Right kidney (tissue), 1 donor: ENCODE data around the gene ACOT7.
"Not testable (repeated sequence)": the region's sequence is repeated elsewhere in the genome, so short reads cannot be mapped to it uniquely, and the experiment has no call there.

Experiments
- DNase-seq: peaks from one replicate; pipeline ENCODE4 v3.0.0-alpha.2; 2016

Gene ACOT7

DNA sequence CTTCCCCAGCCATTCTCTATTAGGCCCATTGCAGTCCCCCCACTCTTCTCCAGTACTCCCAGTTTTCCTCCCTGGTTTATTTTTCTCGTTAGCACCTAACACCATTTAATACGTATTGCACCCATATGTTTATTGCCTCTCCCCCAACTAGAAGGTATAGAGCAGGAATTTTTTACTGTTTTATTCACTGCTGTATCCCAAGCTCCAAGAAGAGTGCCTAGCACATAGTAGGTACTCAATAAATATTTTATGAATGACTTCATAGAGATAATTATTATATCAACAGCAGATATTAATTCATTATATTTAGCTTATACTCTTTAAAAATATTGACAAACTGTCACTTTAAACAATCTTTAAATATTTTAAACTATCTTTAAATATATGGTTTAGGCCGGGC lies 5.7 kb upstream of the ACOT7 start:
- no peak for DNase-seq

DNA sequence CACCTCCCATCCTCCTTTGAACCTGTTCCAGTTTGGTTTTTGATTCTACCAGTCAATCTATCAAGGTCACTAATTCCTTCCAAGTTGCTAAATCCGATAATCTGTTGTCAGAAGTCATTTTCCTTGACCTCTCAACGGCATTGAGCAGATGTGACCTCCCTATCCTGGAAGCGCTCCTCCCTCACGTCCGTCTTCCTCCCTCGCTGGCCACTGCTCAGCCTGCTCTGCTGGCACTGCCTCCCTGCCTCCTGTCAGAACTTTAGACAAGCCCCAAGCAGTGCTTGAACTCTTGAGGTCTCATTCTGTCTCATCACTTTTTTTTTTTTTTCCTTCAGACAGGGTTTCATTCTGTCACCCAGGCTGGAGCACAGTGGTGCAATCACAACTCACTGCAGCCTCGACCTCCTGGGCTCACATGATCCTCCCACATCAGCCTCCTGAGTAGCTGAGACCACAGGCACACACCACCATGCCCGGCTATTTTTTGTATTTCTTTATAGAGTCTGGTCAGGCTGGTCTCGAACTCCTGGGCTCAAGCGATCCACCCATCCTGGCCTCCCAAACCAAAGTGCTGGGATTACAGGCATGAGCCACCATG lies 4.4 kb upstream of the ACOT7 start:
- DNase-seq: no peak

DNA sequence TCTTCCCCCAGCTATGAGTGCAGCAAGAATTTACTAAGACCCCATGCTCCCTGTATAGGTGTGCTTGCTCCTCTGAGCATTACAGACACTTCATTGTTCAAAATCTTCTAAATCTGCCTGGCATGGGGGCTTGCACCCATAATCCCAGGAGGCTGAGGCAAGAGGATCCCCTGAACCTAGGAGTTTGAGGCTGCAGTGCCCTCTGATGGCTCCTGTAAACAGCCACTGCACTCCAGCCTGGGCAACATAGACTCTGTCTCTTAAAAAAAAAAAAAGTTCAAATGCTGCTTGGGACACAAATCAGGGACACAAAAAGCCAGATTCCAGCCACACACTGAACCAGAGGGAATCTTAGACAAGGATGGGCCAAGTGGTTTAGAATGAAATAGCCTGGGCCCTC lies 3.4 kb upstream of the ACOT7 start:
- no peak for DNase-seq

DNA sequence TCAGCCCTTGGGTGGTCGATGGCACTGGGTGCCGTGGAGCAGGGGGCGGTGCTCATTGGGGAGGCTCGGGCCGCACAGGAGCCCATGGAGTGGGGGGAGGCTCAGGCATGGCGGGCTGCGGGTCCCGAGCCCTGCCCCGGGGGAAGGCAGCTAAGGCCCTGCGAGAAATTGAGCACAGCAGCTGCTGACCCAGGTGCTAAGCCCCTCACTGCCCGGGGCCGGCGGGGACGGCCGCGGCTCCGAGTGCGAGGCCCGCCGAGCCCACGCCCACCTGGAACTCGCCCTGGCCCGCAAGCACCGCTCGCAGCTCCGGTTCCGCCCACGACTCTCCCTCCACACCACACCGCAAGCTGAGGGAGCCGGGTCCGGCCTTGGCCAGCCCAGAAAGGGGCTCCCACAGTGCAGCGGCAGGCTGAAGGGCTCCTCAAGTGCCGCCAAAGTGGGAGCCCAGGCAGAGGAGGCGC lies 2.2 kb upstream of the ACOT7 start:
- not testable (repeated sequence) for DNase-seq

DNA sequence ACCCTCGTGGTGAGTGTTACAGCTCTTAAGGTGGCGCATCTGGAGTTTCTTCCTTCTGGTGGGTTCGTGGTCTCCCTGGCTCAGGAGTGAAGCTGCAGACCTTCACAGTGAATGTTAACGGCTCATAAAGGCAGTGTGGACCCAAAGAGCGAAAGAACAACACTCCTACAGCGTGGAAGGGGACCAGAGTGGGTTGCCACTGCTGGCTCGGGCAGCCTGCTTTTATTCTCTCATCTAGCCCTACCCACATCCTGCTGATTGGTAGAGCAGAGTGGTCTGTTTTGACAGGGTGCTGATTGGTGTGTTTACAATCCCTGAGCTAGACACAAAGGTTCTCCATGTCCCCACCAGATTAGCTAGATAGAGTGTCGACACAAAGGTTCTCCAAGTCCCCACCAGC lies 1.6 kb upstream of the ACOT7 start:
- DNase-seq: not testable (repeated sequence)

DNA sequence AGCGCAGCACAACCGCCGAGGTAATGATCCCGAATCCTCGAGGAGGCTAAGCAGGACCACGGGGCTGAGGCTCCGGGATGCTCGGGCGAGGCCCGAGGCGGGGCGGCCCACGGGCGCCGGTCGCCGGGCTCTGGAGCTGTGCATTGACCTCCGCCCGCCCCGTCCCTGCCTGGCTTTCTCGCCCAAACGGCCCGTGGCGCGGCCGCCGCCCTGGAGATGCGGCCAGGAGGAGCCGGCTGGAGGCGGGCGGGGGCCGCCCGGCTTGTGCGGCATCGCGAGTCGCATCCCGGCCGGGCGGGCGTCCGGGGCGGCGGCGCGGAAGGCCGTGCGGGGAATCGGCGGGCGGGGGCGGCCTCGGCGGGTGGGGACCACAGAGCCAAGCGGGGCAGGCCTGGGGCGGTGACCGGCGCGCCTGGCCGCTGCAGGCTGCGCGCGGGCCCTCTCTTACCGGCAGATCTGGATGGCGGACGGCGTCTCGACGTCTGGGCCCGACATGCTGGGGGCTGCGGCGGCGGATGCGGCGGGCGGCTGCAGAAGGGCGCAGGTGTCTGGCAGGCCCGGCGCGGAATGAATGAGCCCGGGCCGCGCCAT lies 663 bp downstream of the ACOT7 start:
- peak; percentile 69 for DNase-seq

DNA sequence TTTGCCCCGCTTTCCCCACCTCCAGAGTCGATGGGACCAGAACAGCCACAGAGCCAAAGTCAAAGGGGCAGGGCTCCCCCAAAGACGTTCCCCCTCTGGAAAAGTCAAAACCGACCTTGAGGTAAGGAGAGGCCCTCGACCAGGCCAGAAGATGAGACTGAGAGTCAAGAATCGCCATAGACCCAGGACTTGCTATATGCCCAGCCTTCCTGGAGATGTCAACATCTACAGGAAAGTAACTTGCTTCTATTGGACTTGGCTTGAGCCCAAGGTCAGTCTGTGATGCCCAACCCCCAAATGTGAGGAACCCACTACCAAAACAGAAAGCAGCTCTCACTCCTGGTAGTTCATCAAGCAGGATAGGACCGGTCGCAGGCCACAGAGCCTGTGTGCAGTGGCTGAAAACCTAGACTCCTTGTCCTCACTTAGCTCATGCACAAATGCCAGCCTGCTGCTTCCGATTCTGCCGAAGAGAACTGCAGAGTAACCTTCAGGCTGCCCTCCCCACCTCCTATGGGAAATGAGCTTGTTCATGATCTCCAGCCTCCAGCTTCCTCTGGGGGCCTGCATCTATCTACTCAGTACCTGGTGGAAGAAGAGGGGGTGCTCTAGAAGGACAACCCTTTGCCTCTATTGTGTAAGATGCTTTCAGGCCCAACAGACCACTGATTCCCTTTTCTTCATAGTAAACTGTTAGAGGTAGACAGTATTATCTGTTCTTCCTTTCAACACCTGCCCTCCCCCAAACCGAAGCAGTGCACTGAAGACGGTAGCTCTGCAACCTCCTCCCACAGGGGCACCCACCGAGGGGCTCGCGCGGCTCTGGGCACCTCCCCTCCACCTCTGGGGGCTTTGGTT lies 1.4 kb downstream of the ACOT7 start:
- DNase-seq: peak; percentile 48

DNA sequence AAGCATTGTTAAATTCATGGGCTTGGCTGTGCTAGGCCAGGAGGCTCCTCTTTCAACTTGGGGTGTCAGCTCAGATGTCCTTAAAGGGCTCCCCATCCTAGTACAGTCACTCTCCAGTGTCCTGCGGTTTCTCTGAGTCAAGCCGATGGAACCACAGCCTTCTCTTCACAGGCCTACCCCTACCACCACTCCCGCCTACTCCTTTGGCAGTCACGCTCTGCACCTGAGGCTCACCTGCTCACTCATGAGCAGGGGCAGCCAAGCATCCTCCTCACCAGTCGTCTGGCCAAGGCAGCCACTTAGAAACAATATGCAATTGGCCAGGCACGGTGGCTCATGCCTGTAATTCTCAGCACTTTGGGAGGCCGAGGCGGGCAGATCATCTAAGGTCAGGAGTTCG lies 3.6 kb downstream of the ACOT7 start:
- DNase-seq: no peak

DNA sequence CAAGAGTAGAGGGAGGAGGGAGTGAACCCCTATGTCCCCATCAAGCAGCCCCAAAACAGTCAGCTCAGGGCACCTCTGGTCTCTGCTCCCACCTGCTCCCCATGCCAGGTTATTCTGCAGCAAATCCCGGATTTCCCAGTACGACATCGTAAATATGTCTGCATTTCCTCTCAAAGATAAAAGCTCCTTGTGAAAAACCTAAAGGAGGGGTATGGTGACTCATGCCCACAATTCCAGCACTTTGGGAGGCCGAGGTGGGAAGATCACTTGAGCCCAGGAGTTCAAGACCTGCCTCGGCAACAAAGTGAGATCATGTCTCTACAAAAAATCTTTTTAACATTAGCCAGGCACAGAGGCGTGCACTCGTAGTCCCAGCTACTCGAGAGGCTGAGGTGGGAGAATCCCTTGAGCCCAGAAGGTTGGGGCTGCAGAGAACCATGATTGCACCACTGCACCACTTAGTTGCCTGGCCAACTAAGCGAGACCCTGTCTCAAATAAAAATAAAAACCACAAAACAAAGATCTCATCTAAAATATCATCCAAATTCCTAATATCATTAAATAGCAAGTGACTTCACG lies 7.1 kb downstream of the ACOT7 start:
- no peak for DNase-seq

DNA sequence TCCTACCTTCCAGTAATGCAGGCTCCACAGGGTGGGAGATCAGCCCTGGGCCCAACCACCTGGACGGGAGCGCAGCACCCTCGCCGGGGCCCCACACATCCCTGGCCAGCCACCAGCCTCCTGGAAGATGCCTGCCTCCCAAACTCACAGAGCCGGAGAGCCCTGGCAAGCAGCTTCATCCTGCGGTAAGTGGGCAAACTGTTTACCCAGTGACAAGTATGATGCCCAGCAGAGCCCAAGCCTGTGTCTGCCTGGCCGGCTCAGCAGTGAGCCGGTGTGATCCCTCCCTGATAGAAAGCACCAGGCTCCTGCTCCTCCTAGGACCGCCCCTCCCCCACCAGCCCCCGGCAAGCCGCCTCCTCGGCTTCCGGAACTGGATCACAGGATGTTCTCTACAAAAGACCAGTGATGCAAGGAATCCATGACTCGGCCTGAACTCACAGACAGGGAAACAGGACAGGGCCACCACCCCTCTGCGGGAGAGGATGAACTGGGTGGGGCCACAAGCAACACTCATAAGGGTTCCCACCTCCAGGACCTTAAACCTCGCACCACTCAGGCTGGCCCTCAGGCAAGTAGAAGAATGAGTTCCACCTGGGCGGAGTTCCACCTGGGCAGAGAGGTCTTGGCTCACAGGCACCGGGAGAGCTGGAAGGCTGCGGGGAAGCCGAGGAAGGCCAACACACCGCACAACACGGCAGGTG lies 7.9 kb downstream of the ACOT7 start:
- DNase-seq: peak; percentile 60

DNA sequence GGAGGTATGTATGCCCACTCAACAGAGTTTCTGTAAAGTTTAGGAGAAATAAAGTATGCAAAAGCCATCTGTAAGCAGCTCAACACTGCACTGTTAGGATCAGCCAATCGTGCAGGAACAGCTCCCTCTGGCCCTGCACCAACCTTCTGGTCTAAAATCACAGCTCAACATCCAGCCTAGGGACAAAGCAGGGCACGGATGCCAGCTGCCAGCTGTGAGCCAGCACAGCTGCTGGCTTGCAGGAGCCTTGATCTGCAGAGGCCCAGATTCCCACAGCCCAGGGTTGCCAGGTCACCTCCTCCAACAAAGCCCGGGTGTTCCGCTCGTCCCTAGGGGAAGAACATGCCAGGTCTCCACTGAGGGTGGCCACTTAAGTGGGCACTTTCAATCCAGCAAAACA lies 8.6 kb downstream of the ACOT7 start:
- DNase-seq: no peak

DNA sequence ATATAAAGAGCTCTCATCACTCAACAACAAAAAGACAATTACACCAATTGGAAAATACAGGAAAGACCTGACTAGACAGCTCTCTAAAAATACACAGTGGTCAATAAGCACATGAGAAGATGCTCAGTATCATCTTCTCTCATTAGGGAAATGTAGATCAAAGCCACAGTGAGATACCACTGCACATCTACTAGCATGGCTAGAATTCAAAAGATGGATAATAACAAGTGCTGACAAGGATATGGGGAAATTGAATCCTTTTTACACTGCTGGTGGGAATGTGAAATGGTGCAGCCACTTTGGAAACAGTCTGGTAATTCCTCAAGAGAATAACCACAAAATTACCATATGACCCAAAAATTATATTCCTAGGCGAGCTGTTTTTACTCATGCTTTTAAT lies 9.4 kb downstream of the ACOT7 start:
- DNase-seq: no peak

DNA sequence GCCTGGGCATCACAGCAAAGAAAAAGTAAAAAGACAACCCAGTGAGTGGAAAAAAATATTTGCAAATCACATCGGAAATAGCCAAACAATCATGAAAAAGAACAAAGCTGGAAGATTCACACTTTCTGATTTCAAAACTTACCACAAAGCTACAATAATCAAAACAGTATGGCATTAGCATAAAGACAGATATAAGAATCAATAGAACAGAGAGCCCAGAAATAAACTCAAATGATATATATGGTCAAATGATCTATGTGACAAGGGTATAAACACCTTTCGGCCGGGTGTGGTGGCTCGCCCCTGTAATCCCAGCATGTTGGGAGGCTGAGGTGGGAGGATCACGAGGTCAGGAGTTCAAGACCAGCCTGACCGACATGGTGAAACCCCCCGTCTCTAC lies 13.5 kb downstream of the ACOT7 start:
- DNase-seq: no peak

DNA sequence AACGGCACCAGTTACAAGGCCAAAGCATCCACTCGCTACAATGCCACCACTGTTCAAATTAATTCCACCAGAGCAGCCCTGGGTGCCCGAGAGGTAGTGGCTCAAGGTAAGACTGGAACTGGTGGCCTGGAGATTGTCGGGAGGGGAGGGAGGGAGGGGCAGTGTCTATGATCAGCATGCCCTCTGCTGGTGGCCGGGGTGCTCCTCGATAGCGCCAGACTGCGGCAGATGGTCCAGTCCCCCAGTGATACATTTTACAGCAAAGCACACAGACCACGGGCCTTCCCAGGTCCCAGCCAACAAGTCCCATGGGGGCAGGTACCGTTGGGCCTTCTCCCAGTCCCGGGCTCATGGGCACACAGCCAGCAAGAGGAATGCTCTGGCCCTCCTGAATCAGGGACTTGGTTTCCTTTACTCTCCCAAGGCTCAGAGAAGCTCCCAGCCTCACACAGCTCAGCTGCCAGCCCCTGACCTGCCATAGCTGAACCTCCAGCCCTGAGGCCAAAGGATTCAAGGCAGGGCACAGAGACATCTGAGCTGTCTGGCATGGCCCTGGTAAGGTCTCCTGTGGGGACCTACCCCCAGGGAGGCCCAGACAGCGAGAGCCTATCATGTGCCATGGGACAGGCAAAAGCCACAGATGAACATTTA lies 15.3 kb downstream of the ACOT7 start:
- no peak for DNase-seq

DNA sequence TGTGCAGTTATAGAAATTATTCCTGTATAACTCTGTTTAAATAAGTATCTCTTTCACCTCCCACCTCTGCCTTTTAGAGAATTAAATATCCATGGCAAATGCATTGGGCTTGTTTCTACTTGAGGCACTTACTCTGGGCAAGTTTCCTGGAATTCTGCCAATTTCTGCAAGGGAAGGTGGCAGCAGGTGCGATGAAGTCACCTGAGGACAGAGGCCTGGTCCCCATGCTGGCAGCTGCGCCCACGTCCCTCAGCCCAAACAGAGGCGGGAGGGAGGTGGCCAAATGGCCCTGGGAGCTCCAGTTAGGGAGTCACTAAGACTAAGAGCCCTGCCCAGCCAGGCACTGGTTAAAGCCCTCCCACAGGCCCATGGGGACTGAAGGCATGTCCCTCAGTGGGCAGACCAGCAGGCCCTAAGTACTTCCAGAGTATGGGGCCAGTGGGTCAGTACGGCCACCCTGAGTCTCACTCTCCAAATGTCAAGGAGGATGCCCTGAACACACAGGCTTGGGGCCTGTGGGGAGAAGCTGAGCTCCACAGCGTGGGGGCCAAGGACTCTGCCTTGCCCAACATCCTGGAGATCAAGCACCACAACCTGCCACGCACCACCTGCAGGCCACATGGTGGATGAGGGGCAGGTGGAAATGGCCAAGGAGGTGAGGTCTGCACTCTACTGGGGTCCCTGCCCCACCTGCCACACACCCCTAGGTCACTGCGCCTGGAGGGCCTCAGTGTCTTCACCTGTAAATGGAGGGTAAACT lies 19.4 kb downstream of the ACOT7 start:
- no peak for DNase-seq

DNA sequence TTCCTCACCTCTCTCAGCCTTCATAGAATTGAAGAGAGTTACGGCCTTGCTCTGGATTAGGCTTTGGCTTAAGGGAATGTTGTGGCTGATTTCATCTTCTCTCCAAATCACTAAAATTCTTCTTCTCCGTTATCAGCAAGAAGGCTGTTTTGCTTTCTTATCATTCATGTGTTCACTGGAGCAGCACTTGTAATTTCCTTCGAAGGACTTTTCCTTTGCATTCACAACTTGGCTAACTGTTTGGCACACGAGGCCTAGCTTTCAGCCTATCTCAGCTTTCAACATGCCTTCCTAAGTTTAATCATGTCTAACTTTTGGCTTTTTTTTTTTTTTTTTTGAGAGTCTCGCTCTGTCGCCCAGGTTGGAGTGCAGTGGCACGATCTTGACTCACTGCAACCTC lies 21.3 kb downstream of the ACOT7 start:
- DNase-seq: not testable (repeated sequence)

DNA sequence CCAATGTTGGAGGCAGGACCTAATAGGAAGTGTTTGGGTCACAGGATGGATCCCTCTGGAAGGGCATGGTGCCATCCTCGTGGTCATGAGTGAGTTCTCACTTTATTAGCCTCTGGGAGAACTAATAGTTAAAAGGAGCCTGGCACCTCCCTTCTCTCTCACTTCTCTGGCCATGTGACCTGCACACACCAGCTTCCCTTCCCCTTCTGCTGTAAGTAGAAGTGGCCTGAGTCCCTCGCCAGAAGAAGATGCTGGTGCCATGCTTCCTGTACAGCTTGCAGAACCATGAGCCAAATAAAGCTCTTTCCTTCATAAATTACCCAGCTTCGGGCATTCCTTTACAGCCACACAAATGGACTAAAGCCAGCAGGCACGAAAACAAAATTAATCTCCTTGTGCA lies 23.6 kb downstream of the ACOT7 start:
- DNase-seq: no peak

DNA sequence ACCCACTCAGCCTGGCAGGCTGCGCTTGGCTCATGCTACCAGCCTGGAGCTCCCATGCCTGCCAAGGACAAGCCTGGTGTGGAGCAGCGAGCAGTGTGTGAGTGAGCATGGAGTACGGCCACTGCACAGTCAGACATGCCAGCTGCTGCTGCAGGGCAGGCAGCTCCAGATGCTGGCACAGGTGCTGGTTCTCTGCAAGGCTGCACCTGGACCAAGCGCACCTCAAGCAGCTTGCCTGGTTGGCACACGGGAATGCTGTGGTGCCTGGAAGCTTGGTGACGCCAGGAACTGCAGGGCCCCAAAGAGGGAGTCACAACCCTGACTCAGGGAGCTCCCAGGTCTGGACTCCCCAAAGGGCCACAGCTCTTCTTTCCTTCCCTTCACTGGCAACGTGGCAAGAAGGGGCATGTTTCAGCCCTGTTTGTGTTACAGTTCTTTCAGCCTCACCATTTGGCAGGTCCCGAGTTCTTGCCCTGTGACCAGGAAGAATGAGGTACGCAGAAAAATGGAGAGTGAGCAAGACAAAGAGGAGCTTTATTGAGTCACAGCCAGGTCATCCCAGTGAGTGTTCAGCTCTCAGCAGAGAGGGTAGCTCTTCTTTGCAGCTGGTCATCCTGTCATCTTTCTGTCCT lies 26.1 kb downstream of the ACOT7 start:
- no peak for DNase-seq

DNA sequence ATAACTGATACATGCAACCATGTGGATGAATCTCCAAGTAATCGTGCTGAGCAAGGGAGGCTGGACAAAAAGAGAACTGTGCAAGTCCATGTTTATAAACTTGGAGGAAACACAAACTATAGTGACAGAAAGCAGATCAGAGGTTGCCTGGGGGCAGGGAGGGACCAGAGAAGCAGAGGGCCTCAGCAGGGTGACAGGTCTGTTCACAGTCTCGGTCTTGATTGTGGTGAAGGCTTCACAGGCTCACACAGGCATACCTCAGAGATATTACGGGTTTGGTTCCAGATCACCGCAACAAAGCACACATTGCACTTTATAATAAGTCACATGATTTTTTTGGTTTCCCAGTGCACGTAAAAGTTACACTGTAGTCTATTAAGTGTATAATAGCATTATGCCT lies 28.5 kb downstream of the ACOT7 start:
- no peak for DNase-seq

DNA sequence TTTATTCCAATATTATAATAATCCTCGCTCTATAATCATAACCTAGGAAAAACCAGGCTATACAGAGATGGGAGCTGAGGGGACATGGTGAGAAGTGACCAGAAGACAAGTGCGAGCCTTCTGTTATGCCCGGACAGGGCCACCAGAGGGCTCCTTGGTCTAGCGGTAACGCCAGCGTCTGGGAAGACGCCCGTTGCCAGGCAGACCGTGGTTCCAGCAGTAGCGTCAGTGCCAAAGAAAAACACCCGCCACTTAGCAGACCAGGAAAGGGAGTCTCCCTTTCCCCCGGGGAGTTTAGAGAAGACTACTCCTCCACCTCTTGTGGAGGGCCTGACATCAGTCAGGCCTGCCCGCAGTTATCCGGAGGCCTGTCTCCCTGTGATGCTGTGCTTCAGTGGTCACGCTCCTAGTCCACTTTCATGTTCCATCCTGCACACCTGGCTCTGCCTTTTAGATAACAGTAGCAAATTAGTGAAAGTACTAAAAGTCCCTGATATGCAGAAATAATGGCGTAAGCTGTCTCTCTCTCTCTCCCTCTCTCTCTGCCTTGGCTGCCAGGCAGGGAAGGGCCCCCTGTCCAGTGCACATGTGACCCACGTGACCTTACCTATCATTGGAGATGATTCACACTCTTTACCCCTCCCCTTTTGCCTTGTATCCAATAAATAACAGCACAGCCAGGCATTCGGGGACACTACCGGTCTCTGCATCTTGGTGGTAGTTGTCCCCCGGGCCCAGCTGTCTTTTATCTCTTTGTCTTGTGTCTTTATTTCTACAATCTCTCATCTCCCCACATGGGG lies 30.3 kb downstream of the ACOT7 start:
- not testable (repeated sequence) for DNase-seq
